HG02588 (cell line): ENCODE data around the gene SHH.

Source experiments
- ATAC-seq: cut with Tn5 transposase; IDR thresholded peaks from one replicate; pipeline ENCODE4 v1.9.1; 2021; ENCODE audit warnings: mild to moderate bottlenecking, moderate library complexity; ENCODE audit not compliant: unreplicated experiment

Gene SHH

DNA sequence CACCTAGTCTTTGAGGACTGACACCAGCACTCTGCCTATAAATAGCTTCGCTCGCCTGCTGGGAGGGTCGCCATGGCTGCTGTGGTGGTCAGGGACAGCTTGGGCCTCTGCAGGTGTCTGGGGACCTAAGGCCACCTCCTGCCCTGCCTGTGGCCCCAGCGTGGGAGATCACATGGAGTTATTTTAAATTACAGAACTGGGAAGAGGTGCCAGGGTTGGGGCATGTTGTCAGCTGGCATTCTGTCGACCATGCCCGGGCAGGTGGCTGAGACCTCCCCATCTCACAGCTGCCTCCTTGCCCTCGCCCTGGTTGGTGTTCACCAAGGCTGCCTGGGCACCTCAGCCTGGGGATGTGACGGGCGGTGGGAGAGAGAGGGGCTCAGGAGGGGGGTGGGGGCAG lies 18.1 kb downstream of the SHH start:
- no peak for ATAC-seq

GRCh38 chr7:155793720-155794119 lies 18.5 kb downstream of the SHH start:
- no peak for ATAC-seq

DNA sequence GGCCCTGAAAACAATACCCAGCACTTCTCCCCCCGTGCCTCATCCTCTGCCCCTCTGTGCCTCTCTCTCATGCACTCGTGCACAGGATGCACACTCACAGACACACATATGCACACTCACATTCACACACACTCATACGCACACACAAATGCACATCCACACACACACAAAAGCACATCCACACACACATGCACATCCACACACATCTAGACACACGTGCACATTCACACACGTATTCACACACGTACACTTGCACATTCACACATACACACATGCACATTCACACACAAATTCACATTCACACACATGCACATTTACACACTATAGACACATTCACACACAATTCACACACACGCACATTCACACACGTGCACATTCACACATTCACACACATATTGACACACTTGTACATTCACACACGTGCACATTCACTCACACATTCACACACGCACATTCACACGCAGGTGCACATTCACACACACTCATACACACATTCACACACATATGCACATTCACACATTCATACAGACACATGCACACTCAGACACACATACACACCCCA lies 19.2 kb downstream of the SHH start:
- ATAC-seq, result no peak

GRCh38 chr7:155792315-155792960 lies 19.8 kb downstream of the SHH start:
- no peak for ATAC-seq

DNA sequence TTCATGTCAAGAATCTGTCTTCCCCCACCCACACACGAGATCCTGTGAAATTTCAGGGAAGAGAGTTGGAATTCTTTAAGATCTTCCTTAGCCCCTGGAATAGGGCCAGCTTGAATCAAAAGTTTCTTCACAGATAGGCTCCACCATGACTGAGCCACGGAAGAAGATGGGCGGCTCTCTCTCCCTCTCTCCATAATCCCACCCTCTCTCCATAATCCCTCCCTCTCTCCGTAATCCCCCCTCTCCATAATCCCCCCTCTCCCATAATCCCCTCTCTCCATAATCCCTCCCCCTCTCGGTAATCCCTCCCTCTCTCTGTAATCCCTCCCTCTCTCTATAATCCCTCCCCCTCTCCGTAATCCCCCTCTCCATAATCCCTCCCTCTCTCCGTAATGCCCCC lies 20.4 kb downstream of the SHH start:
- ATAC-seq, result no peak

GRCh38 chr7:155791214-155791737 lies 21.0 kb downstream of the SHH start:
- no peak for ATAC-seq

DNA sequence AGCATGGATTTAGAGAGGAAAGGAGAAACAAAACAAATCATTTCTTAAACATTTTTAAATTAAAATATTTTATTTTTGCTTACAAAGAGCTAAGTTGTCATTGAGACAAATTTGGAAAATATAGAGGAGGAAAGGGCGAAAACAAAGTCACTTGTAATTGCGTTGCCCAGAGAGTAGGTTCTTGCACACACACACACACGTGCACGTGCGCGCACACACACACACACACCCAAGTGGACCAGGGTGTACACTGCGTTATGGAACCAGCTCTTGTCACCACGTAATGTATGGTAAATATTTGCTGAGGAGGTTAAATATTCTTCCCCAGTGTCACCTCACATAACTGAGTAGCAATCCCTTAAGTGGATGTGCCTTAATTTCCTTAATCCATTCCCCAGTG lies 21.6 kb downstream of the SHH start:
- ATAC-seq, result no peak

- no peak for ATAC-seq
These were observed 23.1 kb downstream of the SHH start for GRCh38 chr7:155789001-155789725.

GRCh38 chr7:155788616-155789000 lies 23.7 kb downstream of the SHH start:
- ATAC-seq, result no peak

- ATAC-seq, result no peak
These were observed 25.0 kb downstream of the SHH start for GRCh38 chr7:155787171-155787851.

GRCh38 chr7:155786491-155786890 lies 25.8 kb downstream of the SHH start:
- no peak for ATAC-seq

GRCh38 chr7:155785536-155785935 lies 26.7 kb downstream of the SHH start:
- ATAC-seq, result no peak

DNA sequence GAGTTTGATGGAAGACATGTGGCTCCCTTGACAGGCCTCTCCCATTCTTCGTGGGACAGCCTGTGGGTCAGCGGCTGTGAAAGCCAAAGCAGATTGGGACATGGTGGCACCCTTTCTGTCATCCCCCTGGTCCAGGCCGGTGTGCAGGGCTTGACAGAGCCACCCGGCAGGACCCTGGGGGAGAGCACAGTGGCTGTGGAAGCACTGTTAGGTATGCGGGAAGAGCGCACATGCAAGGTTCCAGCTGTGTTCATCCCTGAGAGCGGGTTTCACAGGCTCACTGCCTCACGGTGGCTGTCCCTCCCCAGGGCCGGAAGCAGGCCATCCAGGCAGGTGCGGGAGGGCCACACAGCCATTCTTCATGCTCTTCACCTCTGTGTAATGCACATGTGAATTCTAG lies 29.8 kb downstream of the SHH start:
- ATAC-seq, result no peak

DNA sequence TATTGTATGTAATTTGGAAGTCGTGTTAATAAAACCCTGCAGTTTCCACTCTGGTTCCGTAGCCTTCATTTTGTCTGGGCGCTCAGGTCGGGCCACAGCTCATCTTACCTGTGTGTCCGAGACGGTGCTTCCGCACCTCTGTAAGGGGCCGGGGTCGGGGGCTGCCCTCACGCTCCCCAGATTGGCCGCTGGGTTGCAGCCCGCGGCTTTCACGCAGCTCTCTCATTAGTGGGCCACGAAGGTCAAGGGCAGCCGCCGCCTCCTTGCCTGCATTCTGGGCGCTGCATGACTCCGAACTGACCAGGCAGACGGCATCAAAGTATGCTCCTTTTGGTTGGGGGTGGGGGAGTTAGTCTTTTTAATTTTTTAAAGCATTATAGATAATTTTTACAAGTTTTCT lies 30.8 kb downstream of the SHH start:
- ATAC-seq, result no peak

DNA sequence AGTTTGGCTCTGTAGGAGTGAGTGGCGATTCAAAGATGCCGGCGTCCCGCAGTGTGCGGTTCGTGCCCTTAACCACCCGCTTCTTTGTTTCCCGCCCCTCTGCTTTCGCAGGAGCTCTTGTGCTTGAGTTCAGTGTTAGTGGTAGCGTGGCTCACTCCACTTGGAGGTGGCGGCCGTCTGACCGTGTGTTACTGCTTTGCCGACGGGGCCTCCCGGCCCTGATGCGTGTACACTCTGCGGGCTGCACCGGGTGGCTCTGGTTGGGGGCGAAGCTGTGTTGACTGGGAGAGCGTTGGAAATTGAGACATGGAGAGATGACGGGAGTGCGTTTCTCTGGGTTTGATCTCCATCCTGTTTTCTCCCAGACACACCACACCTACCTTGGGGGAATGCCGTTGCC lies 31.4 kb downstream of the SHH start:
- ATAC-seq, result no peak

DNA sequence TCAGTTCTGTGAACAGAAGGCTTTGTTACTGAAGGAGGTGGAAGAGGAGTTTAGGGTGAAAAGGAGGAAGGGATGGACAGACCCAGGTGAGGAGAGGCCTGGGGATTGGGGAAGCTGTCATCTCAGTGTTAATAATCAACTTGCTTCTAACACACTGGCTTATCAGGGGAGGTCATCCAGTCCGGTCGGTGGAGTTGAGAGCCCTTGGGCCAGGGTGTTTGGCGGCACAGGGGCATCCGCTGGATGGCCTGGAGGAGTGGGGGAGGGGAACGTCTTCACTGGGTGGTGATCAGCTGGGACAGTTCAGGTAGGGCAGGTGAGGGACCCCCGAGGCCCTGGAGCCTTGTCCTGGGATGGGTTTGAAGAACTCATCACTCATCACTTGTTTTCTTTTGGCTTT lies 33.9 kb downstream of the SHH start:
- no peak for ATAC-seq

DNA sequence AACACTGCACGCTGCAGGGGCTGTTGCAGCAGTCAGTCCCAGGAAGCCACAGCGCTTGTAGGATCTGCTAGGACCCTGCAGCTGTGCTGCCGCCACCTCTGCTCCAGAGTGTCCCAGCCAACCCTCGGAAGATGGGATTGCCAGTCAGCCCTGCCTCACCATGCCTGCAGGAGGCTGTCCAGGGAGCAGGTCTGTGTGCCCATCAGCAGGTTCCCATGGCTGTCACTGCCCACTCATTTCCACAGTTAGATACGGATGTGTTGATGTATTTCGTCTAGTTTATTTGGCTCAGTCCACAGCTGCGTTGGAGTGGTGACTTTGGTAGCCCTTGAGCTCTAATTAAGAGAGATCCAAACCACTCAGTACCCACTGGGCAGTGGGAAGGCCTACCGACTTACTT lies 35.7 kb downstream of the SHH start:
- no peak for ATAC-seq

DNA sequence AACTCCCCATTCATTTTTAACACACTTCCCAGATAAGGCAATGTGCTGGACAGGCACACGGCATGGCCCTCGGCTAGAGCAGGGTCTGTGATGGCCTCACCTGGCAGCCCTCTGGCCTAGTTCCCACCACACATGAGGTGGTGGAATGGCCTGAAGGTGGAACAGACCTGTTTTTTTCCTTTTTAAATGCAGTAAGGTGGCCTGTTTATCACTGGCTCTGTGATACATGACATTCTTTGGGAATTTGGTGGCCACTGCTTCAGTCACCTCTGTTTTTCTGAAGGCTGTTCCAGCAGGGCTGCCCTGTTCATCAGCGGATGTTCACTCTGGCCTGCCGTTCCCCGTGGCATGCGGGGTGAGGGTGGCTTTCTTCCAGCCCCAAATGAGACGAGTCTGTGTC lies 36.6 kb downstream of the SHH start:
- ATAC-seq, result no peak

DNA sequence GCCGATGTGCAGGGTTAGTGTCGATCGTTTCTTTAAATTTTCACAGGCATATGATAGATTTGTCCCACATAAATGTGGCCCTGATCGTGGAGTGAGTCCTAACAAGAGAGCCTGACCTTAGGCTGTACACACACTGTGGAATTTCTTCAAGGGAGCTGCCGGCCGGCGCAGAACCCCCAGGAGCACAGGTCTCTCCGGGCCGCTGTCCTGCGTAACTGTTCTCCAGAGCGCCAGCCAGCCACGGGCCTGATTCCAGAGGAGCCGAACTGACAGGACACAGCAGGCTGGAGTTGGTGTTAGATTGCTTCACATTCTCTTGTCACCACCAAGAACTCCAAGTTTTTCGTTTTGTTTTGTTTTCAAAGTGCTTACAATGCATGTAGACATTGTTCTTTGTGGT lies 37.3 kb downstream of the SHH start:
- ATAC-seq, result no peak

GRCh38 chr7:155773531-155773930 lies 38.7 kb downstream of the SHH start:
- ATAC-seq, result no peak

GRCh38 chr7:155770241-155770640 lies 42.0 kb downstream of the SHH start:
- no peak for ATAC-seq

DNA sequence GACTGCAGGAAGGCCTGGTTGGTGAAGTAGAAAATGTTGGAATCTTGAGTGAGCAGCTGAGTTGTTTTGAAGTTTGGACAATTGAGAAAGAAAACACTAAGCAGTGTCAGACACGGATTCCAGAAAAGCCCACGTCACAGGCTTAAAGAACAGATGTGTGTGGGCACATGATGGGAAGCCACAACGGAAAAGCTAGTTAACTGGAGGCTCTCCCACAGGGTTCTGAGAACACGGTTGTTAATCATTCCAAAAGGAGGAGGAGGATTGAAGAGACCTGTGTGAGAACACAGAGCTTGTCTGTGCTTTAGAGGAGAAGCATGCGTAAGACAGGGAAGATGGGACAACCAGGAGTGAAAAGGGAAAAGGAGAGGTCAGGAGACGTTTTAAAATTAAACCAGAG lies 42.6 kb downstream of the SHH start:
- no peak for ATAC-seq
